ENCODE measurements around the gene ABHD18. TPM values are rescaled to one million over a fixed set of nuclear protein-coding genes. Genes with fewer than 3 reads are reported as not detected.
"Not testable (repeated sequence)": the region's sequence is repeated elsewhere in the genome, so short reads cannot be mapped to it uniquely, and the experiment has no call there.

ABHD18 gene
- total RNA-seq, 1 experiment from 2014 or later = 16.3 TPM

- not testable (repeated sequence) for H3K79me1 ChIP-seq (ENCODE audit: insufficient read depth, low read depth, low read length, poor library complexity, severe bottlenecking); H3K23ac ChIP-seq (ENCODE audit: insufficient read length, low read depth, low read length); H3K4me3 Mint-ChIP-seq; H3K56ac ChIP-seq (ENCODE audit: insufficient read length, low read depth, low read length); H2BK15ac ChIP-seq (ENCODE audit: low read depth, low read length); H3K27ac ChIP-seq (ENCODE audit: insufficient read length, low read depth, low read length); H3K27me3 ChIP-seq (ENCODE audit: insufficient read depth, low read length); H4K5ac ChIP-seq (ENCODE audit: insufficient read length, low read depth, low read length); H2BK5ac ChIP-seq (ENCODE audit: insufficient read length, low read length); H2BK20ac ChIP-seq (ENCODE audit: low read depth, low read length, poor library complexity, severe bottlenecking); H3K23me2 ChIP-seq (ENCODE audit: insufficient read length, low read depth, low read length, poor library complexity, severe bottlenecking); H3K36me3 Mint-ChIP-seq (ENCODE audit: insufficient read depth in 1 of 3, low read depth in 3 of 3); H3K4me1 ChIP-seq (ENCODE audit: insufficient read depth, low read length); H3K79me2 ChIP-seq (ENCODE audit: insufficient read depth, low read length); H2BK120ac ChIP-seq (ENCODE audit: low read depth, low read length, poor library complexity, severe bottlenecking); H4K20me1 ChIP-seq (ENCODE audit: control insufficient read depth, insufficient read depth, insufficient read length); H3K4ac ChIP-seq (ENCODE audit: low read depth, low read length); H3K4me2 ChIP-seq (ENCODE audit: insufficient read depth, insufficient read length, low read length); H4K8ac ChIP-seq (replicated peaks; ENCODE audit: insufficient read length, low read depth, low read length); H3K18ac ChIP-seq (ENCODE audit: insufficient read length, low read depth, low read length); H3K9me3 Mint-ChIP-seq; H2AK5ac ChIP-seq (ENCODE audit: insufficient read length, low read length); H3K27me3 Mint-ChIP-seq (ENCODE audit: low read depth); H3K14ac ChIP-seq (ENCODE audit: insufficient read depth, low read length); H3T11ph ChIP-seq (ENCODE audit: low read length); H2AFZ ChIP-seq (ENCODE audit: low read length); H4K91ac ChIP-seq (ENCODE audit: insufficient read length, low read depth, low read length); H2BK12ac ChIP-seq (ENCODE audit: insufficient read length, low read depth, low read length); H3K9me3 ChIP-seq (ENCODE audit: control insufficient read depth, low read depth, low read length); H3K9ac ChIP-seq (ENCODE audit: extremely low read depth, insufficient read length, low read length)
- peak; percentile 54 for DNase-seq
- Mint-ChIP-seq H3K27ac (peak overlapping the region in 1 of 3 experiments; percentile 62; a peak in 1 of 7 replicates), H3K4me1 (peaks cover 8 to 19% of the 10 kb centered on the region in 2 experiments)
- peak; percentile 73 for TF ChIP-seq CTCF (conservative IDR thresholded peaks at IDR 0.05)
- whole genome bisulfite sequencing (ENCODE audit: extremely low coverage, insufficient read length, low lambda C conversion rate) = no CpG with 5 or more reads among the region's 10 CpGs
Observed at GRCh38 chr4:128051229-128051628, 86.0 kb downstream of the ABHD18 start.

GRCh38 chr4:128054907-128055306 is 89.7 kb downstream of the ABHD18 start:
- H3K27me3 ChIP-seq (ENCODE audit: insufficient read depth, low read length); H3K23ac ChIP-seq (ENCODE audit: insufficient read length, low read depth, low read length); H3K4me2 ChIP-seq (ENCODE audit: insufficient read depth, insufficient read length, low read length); H3K56ac ChIP-seq (ENCODE audit: insufficient read length, low read depth, low read length); H4K91ac ChIP-seq (ENCODE audit: insufficient read length, low read depth, low read length); H3K23me2 ChIP-seq (ENCODE audit: insufficient read length, low read depth, low read length, poor library complexity, severe bottlenecking); H3K4ac ChIP-seq (ENCODE audit: low read depth, low read length); H3T11ph ChIP-seq (ENCODE audit: low read length); H3K36me3 Mint-ChIP-seq (ENCODE audit: insufficient read depth in 1 of 3, low read depth in 3 of 3); H3K79me2 ChIP-seq (ENCODE audit: insufficient read depth, low read length); H3K9me3 Mint-ChIP-seq; H2BK12ac ChIP-seq (ENCODE audit: insufficient read length, low read depth, low read length); H3K14ac ChIP-seq (ENCODE audit: insufficient read depth, low read length); H3K79me1 ChIP-seq (ENCODE audit: insufficient read depth, low read depth, low read length, poor library complexity, severe bottlenecking); H3K9ac ChIP-seq (ENCODE audit: extremely low read depth, insufficient read length, low read length); H3K18ac ChIP-seq (ENCODE audit: insufficient read length, low read depth, low read length); H3K27me3 Mint-ChIP-seq (ENCODE audit: low read depth); H2BK15ac ChIP-seq (ENCODE audit: low read depth, low read length); H3K9me3 ChIP-seq (ENCODE audit: control insufficient read depth, low read depth, low read length); H3K4me1 ChIP-seq (ENCODE audit: insufficient read depth, low read length); H2AFZ ChIP-seq (ENCODE audit: low read length); H4K8ac ChIP-seq (replicated peaks; ENCODE audit: insufficient read length, low read depth, low read length); H4K5ac ChIP-seq (ENCODE audit: insufficient read length, low read depth, low read length); H2AK5ac ChIP-seq (ENCODE audit: insufficient read length, low read length); H4K20me1 ChIP-seq (ENCODE audit: control insufficient read depth, insufficient read depth, insufficient read length); H2BK5ac ChIP-seq (ENCODE audit: insufficient read length, low read length): not testable (repeated sequence)
- H3K27ac Mint-ChIP-seq = peak overlapping the region; percentile 90 to 99 (median 98)
- H3K4me3 Mint-ChIP-seq = peak overlapping the region in 1 of 2 experiments; percentile 28; a peak in 1 of 5 replicates
- Histone ChIP-seq H3K27ac (ENCODE audit: insufficient read length, low read depth, low read length) (peak overlapping the region; percentile 74), H2BK20ac (ENCODE audit: low read depth, low read length, poor library complexity, severe bottlenecking) (peak overlapping the region; percentile 75), H2BK120ac (ENCODE audit: low read depth, low read length, poor library complexity, severe bottlenecking) (peak overlapping the region; percentile 61)
- DNase-seq = peak; percentile 79
- WGBS (ENCODE audit: extremely low coverage, insufficient read length, low lambda C conversion rate) = no CpG with 5 or more reads among the region's 9 CpGs
- H3K4me1 Mint-ChIP-seq = peaks cover 13 to 30% of the 10 kb centered on the region in 2 experiments
